ENCODE measurements around the gene BPNT1. TPM values are rescaled to one million over a fixed set of nuclear protein-coding genes. Genes with fewer than 3 reads are reported as not detected.

BPNT1 gene
- total and polyA plus RNA-seq, 2 donors (not counting 3 experiments of a cell fraction or from before 2014, with no cell fraction given): 20.3 to 29.0 TPM

DNA sequence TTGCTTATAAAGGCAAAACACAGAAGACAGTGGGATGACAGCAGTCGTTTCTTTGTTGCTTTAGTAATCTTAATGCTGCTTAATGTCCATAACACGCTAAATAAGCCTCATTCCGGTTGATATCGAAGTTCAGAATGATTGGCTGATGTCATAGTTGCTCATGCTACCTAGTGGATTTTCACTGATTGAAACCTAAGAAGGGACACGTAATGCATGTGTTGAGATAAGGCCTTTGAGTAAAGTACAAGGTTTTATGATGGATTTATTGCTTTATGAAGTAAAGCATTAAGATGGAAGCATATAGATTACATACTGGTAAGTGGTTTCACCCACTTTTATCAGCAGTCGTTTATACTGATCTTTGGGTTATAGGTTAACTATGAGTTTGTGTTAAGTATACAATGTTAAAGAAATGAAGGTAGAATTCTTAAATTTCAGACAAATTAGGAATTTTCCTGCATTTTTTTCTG is 29.5 kb upstream of the BPNT1 start:
- dilution Hi-C loops (cut with MboI; ENCODE audit: extremely low pct_ligation_motif_present, low sequenced_read_pairs) (no loop called here), intact Hi-C loops (cut with micrococcal nuclease) (no loop called here)
- Histone ChIP-seq H3K79me2 (ENCODE audit: control insufficient read depth, insufficient read depth, low read length) (no peaks in the 10 kb centered on the region), H3K36me3 (ENCODE audit: control insufficient read depth in 2 of 2, extremely low read depth in 1 of 2, insufficient read depth in 2 of 2, low read length in 2 of 2) (peaks cover 0 to 2% of the 10 kb centered on the region in 2 experiments), H3K9ac (replicated peaks; ENCODE audit: extremely low read depth, insufficient read depth, low read length) (no peak overlapping the region), H3K4me3 (replicated peaks in 1 of 3; ENCODE audit: insufficient read depth in 1 of 3, low read depth in 1 of 3, low read length in 3 of 3) (no peak overlapping the region), H3K9me3 (replicated peaks; ENCODE audit: control insufficient read depth, insufficient read depth, low read length) (no peaks in the 10 kb centered on the region), H3K27ac (ENCODE audit: insufficient read depth, low read depth, low read length) (no peak overlapping the region), H3K4me1 (ENCODE audit: control insufficient read depth, extremely low read depth, insufficient read depth, low read length) (no peaks in the 10 kb centered on the region), H3K4me2 (ENCODE audit: insufficient read depth, low read length) (no peak overlapping the region), H2AFZ (ENCODE audit: low read depth, low read length) (no peak overlapping the region), H3K27me3 (ENCODE audit: control insufficient read depth in 2 of 2, insufficient read depth in 2 of 2, low read length in 2 of 2) (no peaks in the 10 kb centered on the region), H4K20me1 (replicated peaks; ENCODE audit: control insufficient read depth, extremely low read depth, insufficient read depth, low read length) (no peaks in the 10 kb centered on the region), H3K9me1 (replicated peaks; ENCODE audit: control insufficient read depth, extremely low read depth, insufficient read depth, low read length) (no peaks in the 10 kb centered on the region)
- no peak for DNase-seq (ENCODE audit: low read depth, low spot score)
- BruUV-seq (replicated peaks): no TSS peak
- no peak for FAIRE-seq
- CTCF ChIA-PET: interaction anchor here (0.6 to 0.9 kb wide), 2 partner anchors 19 to 128 kb away, joined by 3 to 5 read pairs; no protein-coding TSS in a partner anchor
- POLR2A ChIA-PET: no interaction called here
- TF ChIP-seq GATA2 (IDR thresholded peaks at IDR 0.05; ENCODE audit: insufficient read depth, insufficient read length, low read depth, low read length) (no peak), MYC (IDR thresholded peaks at IDR 0.05; ENCODE audit: low read depth, low read length) (no peak), FOS (IDR thresholded peaks at IDR 0.05; ENCODE audit: borderline replicate concordance, insufficient read depth, low read length) (no peak), EZH2 (IDR thresholded peaks at IDR 0.05; ENCODE audit: borderline replicate concordance, low read depth, low read length, severe bottlenecking) (no peak), POLR2AphosphoS5 (IDR thresholded peaks at IDR 0.05; ENCODE audit: insufficient read depth, low read depth, low read length) (no peak), POLR2A (IDR thresholded peaks at IDR 0.05; ENCODE audit: low read depth, low read length) (no peak), JUN (IDR thresholded peaks at IDR 0.05; ENCODE audit: borderline replicate concordance, insufficient read depth, insufficient read length, low read depth) (no peak)
- TF ChIP-seq, protein P1, sequence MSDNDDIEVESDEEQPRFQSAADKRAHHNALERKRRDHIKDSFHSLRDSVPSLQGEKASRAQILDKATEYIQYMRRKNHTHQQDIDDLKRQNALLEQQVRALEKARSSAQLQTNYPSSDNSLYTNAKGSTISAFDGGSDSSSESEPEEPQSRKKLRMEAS (IDR thresholded peaks at IDR 0.05; ENCODE audit: insufficient read depth, insufficient read length): no peak
- TF ChIP-seq, protein P2, sequence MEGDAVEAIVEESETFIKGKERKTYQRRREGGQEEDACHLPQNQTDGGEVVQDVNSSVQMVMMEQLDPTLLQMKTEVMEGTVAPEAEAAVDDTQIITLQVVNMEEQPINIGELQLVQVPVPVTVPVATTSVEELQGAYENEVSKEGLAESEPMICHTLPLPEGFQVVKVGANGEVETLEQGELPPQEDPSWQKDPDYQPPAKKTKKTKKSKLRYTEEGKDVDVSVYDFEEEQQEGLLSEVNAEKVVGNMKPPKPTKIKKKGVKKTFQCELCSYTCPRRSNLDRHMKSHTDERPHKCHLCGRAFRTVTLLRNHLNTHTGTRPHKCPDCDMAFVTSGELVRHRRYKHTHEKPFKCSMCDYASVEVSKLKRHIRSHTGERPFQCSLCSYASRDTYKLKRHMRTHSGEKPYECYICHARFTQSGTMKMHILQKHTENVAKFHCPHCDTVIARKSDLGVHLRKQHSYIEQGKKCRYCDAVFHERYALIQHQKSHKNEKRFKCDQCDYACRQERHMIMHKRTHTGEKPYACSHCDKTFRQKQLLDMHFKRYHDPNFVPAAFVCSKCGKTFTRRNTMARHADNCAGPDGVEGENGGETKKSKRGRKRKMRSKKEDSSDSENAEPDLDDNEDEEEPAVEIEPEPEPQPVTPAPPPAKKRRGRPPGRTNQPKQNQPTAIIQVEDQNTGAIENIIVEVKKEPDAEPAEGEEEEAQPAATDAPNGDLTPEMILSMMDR (IDR thresholded peaks at IDR 0.05; ENCODE audit: extremely low read depth in 1 of 2, insufficient read depth in 1 of 2, low read depth in 1 of 2, low read length in 2 of 2): no peak

All from endothelial cell of umbilical vein (primary cell).